ENCODE data around the gene SEMA3C.

GRCh38 chr7:80943342-80943741, 24.5 kb upstream of the SEMA3C start:
- TF ChIP-seq POLR2A (IDR thresholded peaks at IDR 0.05; ENCODE audit: low read length) (no peak), GATA1 (IDR thresholded peaks at IDR 0.05; ENCODE audit: low read depth, low read length) (no peak)
